Stimulated activated naive CD8-positive, alpha-beta T cell treated with anti-CD3 and anti-CD28 coated beads, Interleukin-15, amount 100 ng/mL, for 72 hours (primary cell): ENCODE data around the gene EEF2KMT.
"Not testable (repeated sequence)": the region's sequence is repeated elsewhere in the genome, so short reads cannot be mapped to it uniquely, and the experiment has no call there.

ENCODE experiments used
- ATAC-seq: fragments of 150-1000 bp; cut with Tn5 transposase; 2 replicates; pipeline ENCODE4 v1.10.0; 2021; ENCODE audit warnings: mild to moderate bottlenecking, moderate library complexity
- DNase-seq, 2 donors: peaks; one replicate each; pipeline ENCODE4 v3.0.0; 2021 to 2022
- H3K27ac Mint-ChIP-seq, 2 donors: one replicate each; pipeline ENCODE4 v1.8.0; 2022; ENCODE audit warnings: mild to moderate bottlenecking in 2 of 2, mixed read lengths in 2 of 2, moderate library complexity in 2 of 2
- H3K27me3 Mint-ChIP-seq: one replicate; pipeline ENCODE4 v1.8.0; 2022; ENCODE audit warnings: mixed read lengths
- H3K4me1 Mint-ChIP-seq: one replicate; pipeline ENCODE4 v1.8.0; 2022; ENCODE audit warnings: mild to moderate bottlenecking, mixed read lengths
- H3K4me3 Mint-ChIP-seq, 2 donors: one replicate each; pipeline ENCODE4 v1.8.0; 2022; ENCODE audit warnings: mild to moderate bottlenecking in 2 of 2, mixed read lengths in 2 of 2, moderate library complexity in 1 of 2
- H3K9me3 Mint-ChIP-seq, 2 donors: one replicate each; pipeline ENCODE4 v1.8.0; 2022; ENCODE audit warnings: mixed read lengths in 2 of 2

EEF2KMT gene

GRCh38 chr16:5097470-5098220, at the start of gene EEF2KMT:
Gene EEF2KMT (minus strand): TSS chr16:5097795. CDS start chr16:5097739, 56 bp downstream.
- H3K9me3 Mint-ChIP-seq = not testable (repeated sequence)
- peak within 1 kb of the TSS; percentile 93 to 97 for H3K27ac Mint-ChIP-seq
- H3K4me3 Mint-ChIP-seq = peak within 1 kb of the TSS; percentile 88 to 96

GRCh38 chr16:5144621-5144956, 47.0 kb upstream of the EEF2KMT start:
- not testable (repeated sequence) for H3K4me3 Mint-ChIP-seq, ATAC-seq, H3K27me3 Mint-ChIP-seq, H3K27ac Mint-ChIP-seq, H3K9me3 Mint-ChIP-seq, DNase-seq, H3K4me1 Mint-ChIP-seq

More at GRCh38 chr16:5097470-5098220, at the start of gene EEF2KMT:
- peaks cover 30% of the 10 kb centered on the region for H3K4me1 Mint-ChIP-seq
- ATAC-seq (peak; percentile 99), DNase-seq (peak; percentile 98)
- H3K27me3 Mint-ChIP-seq = not testable (repeated sequence)

- no peak for ATAC-seq
- Mint-ChIP-seq H3K27ac (no peak overlapping the region), H3K4me3 (no peak overlapping the region)
Observed at GRCh38 chr16:5143761-5144620, 46.4 kb upstream of the EEF2KMT start.

GRCh38 chr16:5140151-5140550, 42.6 kb upstream of the EEF2KMT start:
- not testable (repeated sequence) for H3K4me3 Mint-ChIP-seq, DNase-seq, ATAC-seq, H3K9me3 Mint-ChIP-seq, H3K27ac Mint-ChIP-seq, H3K4me1 Mint-ChIP-seq
- peaks cover 32% of the 10 kb centered on the region for H3K27me3 Mint-ChIP-seq

More at GRCh38 chr16:5143761-5144620, 46.4 kb upstream of the EEF2KMT start:
- no peaks in the 10 kb centered on the region for H3K4me1 Mint-ChIP-seq
- no peaks in the 10 kb centered on the region for H3K9me3 Mint-ChIP-seq
- peaks cover 8% of the 10 kb centered on the region for H3K27me3 Mint-ChIP-seq
- DNase-seq = no peak

- not testable (repeated sequence) for DNase-seq, H3K4me3 Mint-ChIP-seq
Observed at GRCh38 chr16:5134739-5135452, 37.3 kb upstream of the EEF2KMT start.

GRCh38 chr16:5132915-5133600, 35.5 kb upstream of the EEF2KMT start:
- not testable (repeated sequence) for H3K4me3 Mint-ChIP-seq, H3K4me1 Mint-ChIP-seq, H3K9me3 Mint-ChIP-seq, ATAC-seq, DNase-seq
- peaks cover 50% of the 10 kb centered on the region for H3K27me3 Mint-ChIP-seq
- H3K27ac Mint-ChIP-seq = peak overlapping the region in 1 of 2 donors; percentile 35

More at GRCh38 chr16:5134739-5135452, 37.3 kb upstream of the EEF2KMT start:
- ATAC-seq, H3K4me1 Mint-ChIP-seq, H3K27ac Mint-ChIP-seq, H3K9me3 Mint-ChIP-seq: not testable (repeated sequence)
- peaks cover 53% of the 10 kb centered on the region for H3K27me3 Mint-ChIP-seq

- H3K27me3 Mint-ChIP-seq = peaks cover 45% of the 10 kb centered on the region
- not testable (repeated sequence) for H3K27ac Mint-ChIP-seq, ATAC-seq, H3K9me3 Mint-ChIP-seq, H3K4me3 Mint-ChIP-seq, H3K4me1 Mint-ChIP-seq, DNase-seq
Observed at GRCh38 chr16:5131467-5132004, 33.9 kb upstream of the EEF2KMT start.

GRCh38 chr16:5117300-5118087, 19.9 kb upstream of the EEF2KMT start:
- ATAC-seq, H3K9me3 Mint-ChIP-seq, H3K27ac Mint-ChIP-seq: not testable (repeated sequence)
- Mint-ChIP-seq H3K4me1 (peaks cover 17% of the 10 kb centered on the region), H3K27me3 (peaks cover 68% of the 10 kb centered on the region), H3K4me3 (peak overlapping the region; percentile 42 to 58)
- DNase-seq = peak; percentile 33 to 58

GRCh38 chr16:5116780-5117295, 19.2 kb upstream of the EEF2KMT start:
- H3K9me3 Mint-ChIP-seq, DNase-seq, ATAC-seq, H3K27ac Mint-ChIP-seq: not testable (repeated sequence)
- Mint-ChIP-seq H3K4me1 (peaks cover 17% of the 10 kb centered on the region), H3K4me3 (peak overlapping the region in 1 of 2 donors; percentile 42), H3K27me3 (peaks cover 68% of the 10 kb centered on the region)

- peaks cover 24% of the 10 kb centered on the region for H3K27me3 Mint-ChIP-seq
- not testable (repeated sequence) for H3K4me1 Mint-ChIP-seq, H3K9me3 Mint-ChIP-seq, ATAC-seq, DNase-seq, H3K4me3 Mint-ChIP-seq
- peak overlapping the region in 1 of 2 donors; percentile 2 for H3K27ac Mint-ChIP-seq
Observed at GRCh38 chr16:5110933-5111332, 13.3 kb upstream of the EEF2KMT start.

GRCh38 chr16:5108505-5109158, 11.0 kb upstream of the EEF2KMT start:
- H3K9me3 Mint-ChIP-seq = no peaks in the 10 kb centered on the region
- no peak for DNase-seq
- no peak overlapping the region for H3K4me3 Mint-ChIP-seq
- peaks cover 18% of the 10 kb centered on the region for H3K27me3 Mint-ChIP-seq
- H3K27ac Mint-ChIP-seq = no peak overlapping the region
- no peak for ATAC-seq
- no peaks in the 10 kb centered on the region for H3K4me1 Mint-ChIP-seq

GRCh38 chr16:5105039-5105438, 7.4 kb upstream of the EEF2KMT start:
- H3K9me3 Mint-ChIP-seq, ATAC-seq, H3K4me1 Mint-ChIP-seq, DNase-seq, H3K27me3 Mint-ChIP-seq, H3K4me3 Mint-ChIP-seq, H3K27ac Mint-ChIP-seq: not testable (repeated sequence)

GRCh38 chr16:5103296-5104032, 5.9 kb upstream of the EEF2KMT start:
- not testable (repeated sequence) for ATAC-seq, H3K4me3 Mint-ChIP-seq, DNase-seq, H3K4me1 Mint-ChIP-seq, H3K27me3 Mint-ChIP-seq, H3K27ac Mint-ChIP-seq, H3K9me3 Mint-ChIP-seq
